DND-41 (cell line): Measurements from ENCODE around the gene NPEPL1.

Experiments
- EZH2 ChIP-seq: IDR thresholded peaks from 3 replicates; pipeline ENCODE4 v1.6.1; 2012; ENCODE audit warnings: borderline replicate concordance, low read depth, mild to moderate bottlenecking, moderate library complexity, low read length, inconsistent platforms; ENCODE audit not compliant: severe bottlenecking
- TF ChIP-seq, protein P1 (sequence below): IDR thresholded peaks from 2 replicates; pipeline ENCODE4 v1.5.1; 2012; ENCODE audit warnings: borderline replicate concordance, low read length, moderate library complexity, mild to moderate bottlenecking; ENCODE audit not compliant: poor library complexity, severe bottlenecking; ENCODE audit errors: extremely low read depth

DNA sequence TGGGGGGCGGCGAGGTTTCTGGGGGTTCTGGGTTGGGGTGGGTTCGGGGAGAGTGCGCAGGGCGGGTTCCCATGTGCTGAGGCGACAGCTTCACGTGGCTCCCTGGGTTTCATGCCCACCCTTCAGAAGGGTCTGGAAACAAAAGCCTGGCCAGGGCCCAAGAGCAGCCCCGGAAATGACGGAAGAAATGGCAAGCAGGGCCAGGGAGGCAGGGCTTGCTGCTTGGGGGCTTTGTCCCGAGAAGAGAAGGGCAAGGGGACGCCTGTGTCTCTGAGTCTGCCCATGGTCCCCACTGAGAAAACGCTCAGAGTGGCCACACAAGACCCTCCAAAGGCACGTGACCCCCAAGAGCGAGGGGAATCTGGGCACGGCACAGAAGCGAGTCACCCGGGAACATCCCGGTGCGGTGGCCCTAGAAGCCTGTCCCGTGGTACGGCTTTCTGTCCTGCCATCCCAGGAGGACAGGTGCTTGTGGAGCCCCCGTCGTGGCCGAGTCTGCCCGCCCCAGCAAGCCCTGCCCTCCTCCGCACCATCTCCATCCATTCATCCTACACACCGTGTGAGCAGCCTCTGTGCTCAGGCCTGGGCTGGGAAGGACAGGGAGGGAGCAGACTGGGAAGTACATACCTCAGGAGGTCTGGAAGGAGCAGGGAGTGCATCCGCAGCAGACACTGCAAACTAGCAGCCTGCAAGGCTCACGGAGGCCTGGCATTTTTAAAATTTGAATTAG is 9.0 kb downstream of the NPEPL1 start:
- TF ChIP-seq, protein P1, sequence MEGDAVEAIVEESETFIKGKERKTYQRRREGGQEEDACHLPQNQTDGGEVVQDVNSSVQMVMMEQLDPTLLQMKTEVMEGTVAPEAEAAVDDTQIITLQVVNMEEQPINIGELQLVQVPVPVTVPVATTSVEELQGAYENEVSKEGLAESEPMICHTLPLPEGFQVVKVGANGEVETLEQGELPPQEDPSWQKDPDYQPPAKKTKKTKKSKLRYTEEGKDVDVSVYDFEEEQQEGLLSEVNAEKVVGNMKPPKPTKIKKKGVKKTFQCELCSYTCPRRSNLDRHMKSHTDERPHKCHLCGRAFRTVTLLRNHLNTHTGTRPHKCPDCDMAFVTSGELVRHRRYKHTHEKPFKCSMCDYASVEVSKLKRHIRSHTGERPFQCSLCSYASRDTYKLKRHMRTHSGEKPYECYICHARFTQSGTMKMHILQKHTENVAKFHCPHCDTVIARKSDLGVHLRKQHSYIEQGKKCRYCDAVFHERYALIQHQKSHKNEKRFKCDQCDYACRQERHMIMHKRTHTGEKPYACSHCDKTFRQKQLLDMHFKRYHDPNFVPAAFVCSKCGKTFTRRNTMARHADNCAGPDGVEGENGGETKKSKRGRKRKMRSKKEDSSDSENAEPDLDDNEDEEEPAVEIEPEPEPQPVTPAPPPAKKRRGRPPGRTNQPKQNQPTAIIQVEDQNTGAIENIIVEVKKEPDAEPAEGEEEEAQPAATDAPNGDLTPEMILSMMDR: no peak
- TF ChIP-seq EZH2: no peak
